Fibroblast of lung (primary cell): ENCODE data around the gene PLEKHA1. TPM values are rescaled to one million over a fixed set of nuclear protein-coding genes. Genes with fewer than 3 reads are reported as not detected.

Experiments
- DNase-seq, 2 donors: peaks; one replicate each; pipeline versions ENCODE4 v3.0.0 to v3.0.0-alpha.2; 2010; ENCODE audit warnings: low read depth in 2 of 2
- H2AFZ ChIP-seq: 2 replicates; pipeline ENCODE4 v1.5.1; 2012; ENCODE audit warnings: low read length, control low read depth, inconsistent platforms
- H3K27ac ChIP-seq: 2 replicates; pipeline ENCODE4 v1.5.1; 2011; ENCODE audit warnings: low read length, control low read depth; ENCODE audit not compliant: insufficient read depth
- H3K27me3 ChIP-seq: 2 replicates; pipeline ENCODE4 v1.5.1; 2011; ENCODE audit warnings: mild to moderate bottlenecking, low read length; ENCODE audit not compliant: control insufficient read depth, insufficient read depth
- H3K36me3 ChIP-seq: 2 replicates; pipeline ENCODE4 v1.5.1; 2011; ENCODE audit warnings: low read length; ENCODE audit not compliant: control insufficient read depth, insufficient read depth
- H3K4me1 ChIP-seq: 2 replicates; pipeline ENCODE4 v1.5.1; 2011; ENCODE audit warnings: low read length; ENCODE audit not compliant: control insufficient read depth, insufficient read depth; ENCODE audit errors: extremely low read depth
- H3K4me2 ChIP-seq: 2 replicates; pipeline ENCODE4 v1.5.1; 2011; ENCODE audit warnings: low read length, control low read depth; ENCODE audit not compliant: insufficient read depth; ENCODE audit errors: extremely low read depth
- H3K4me3 ChIP-seq, 4 experiments: fragments of 200-600 bp in 1 of 4; sonication (generic) in 1 of 4; replicated peaks in 1 of 4; 2 replicates each; pipeline ENCODE4 v1.5.1; 2011 to 2016; ENCODE audit warnings: low read length in 4 of 4, low read depth in 3 of 4, mild to moderate bottlenecking in 3 of 4, control low read depth in 2 of 4, inconsistent platforms in 1 of 4, mixed read lengths in 1 of 4; ENCODE audit not compliant: insufficient read depth in 1 of 4; ENCODE audit errors: control extremely low read depth in 1 of 4
- H3K79me2 ChIP-seq: 2 replicates; pipeline ENCODE4 v1.5.1; 2012; ENCODE audit warnings: mild to moderate bottlenecking, low read length, inconsistent platforms; ENCODE audit not compliant: control insufficient read depth, insufficient read depth
- H3K9ac ChIP-seq: 2 replicates; pipeline ENCODE4 v1.5.1; 2011; ENCODE audit warnings: mild to moderate bottlenecking, low read length, control low read depth; ENCODE audit not compliant: insufficient read depth
- H3K9me3 ChIP-seq: 2 replicates; pipeline ENCODE4 v1.5.1; 2012; ENCODE audit warnings: low read depth, low read length; ENCODE audit not compliant: control insufficient read depth, insufficient read depth
- H4K20me1 ChIP-seq: 2 replicates; pipeline ENCODE4 v1.5.1; 2011; ENCODE audit warnings: low read length; ENCODE audit not compliant: control insufficient read depth, insufficient read depth; ENCODE audit errors: extremely low read depth
- EZH2 ChIP-seq: IDR thresholded peaks from 2 replicates; pipeline ENCODE4 v1.5.1; 2012; ENCODE audit warnings: low read length, control low read depth, mild to moderate bottlenecking; ENCODE audit errors: missing control alignments
- polyA plus RNA-seq, 2 donors: library from polyadenylated mRNA; depleted of rRNA in 1 of 2; stranded (reverse) in 1 of 2; unstranded in 1 of 2; fragments of >200 nt; gene quantifications; 2 replicates each; pipeline ENCODE4 v1.2.1, GENCODE V29; 2011 to 2012; ENCODE audit warnings: missing spikeins in 1 of 2
- total RNA-seq: library from RNA; depleted of rRNA; stranded (reverse); fragments of >200 nt; gene quantifications from 2 replicates; pipeline ENCODE4 v1.2.1, GENCODE V29; 2014
- TF ChIP-seq, protein P1 (sequence below), 2 donors: IDR thresholded peaks in 1 of 2; conservative IDR thresholded peaks in 1 of 2; 1 replicate in 1 of 2; 2 replicates in 1 of 2; pipeline ENCODE4 v1.5.1; 2011 to 2012; ENCODE audit warnings: low read length in 2 of 2, control low read depth in 1 of 2, inconsistent platforms in 1 of 2, low read depth in 1 of 2, mild to moderate bottlenecking in 1 of 2

PLEKHA1 gene
- total and polyA plus RNA-seq, 2 donors (not counting 1 experiment from before 2014, with no cell fraction given), result 14.4 to 37.9 TPM

DNA sequence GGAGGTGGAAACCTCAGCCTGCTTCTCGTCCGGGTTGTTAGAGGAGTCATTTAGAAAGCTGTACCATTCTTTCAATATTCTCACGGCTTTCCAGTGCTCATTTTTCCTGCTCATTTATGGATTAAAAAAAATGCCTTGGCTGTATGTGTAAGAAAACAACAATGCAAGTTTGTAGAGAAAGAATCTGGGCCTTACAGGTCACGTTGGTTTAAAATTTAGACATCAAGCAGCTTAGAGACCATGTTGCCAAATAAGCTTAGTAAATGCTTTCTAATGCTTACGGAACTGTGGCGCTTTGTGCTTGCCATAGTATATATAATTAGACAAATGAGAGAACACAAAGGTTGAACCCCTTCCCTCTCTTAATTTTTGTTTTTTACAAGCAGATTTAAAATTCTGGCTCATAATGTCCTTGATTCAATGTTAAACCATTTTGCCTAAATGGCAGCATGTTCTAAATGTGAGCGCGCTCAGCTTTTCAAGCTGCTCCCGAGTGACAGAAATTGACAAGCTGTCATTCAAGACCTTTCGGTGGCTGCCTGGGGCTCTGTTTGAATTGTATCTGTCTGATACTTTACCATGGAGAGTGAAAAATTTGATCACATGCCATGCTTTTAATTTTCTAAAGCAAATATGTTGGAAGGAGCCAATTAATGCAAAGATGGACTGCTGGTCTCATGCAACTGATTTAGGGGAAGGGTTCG, 81.0 kb downstream of the PLEKHA1 start:
- no peaks in the 10 kb centered on the region for H3K79me2 ChIP-seq
- H4K20me1 ChIP-seq, result no peaks in the 10 kb centered on the region
- H3K36me3 ChIP-seq, result no peaks in the 10 kb centered on the region
- H3K9me3 ChIP-seq, result no peaks in the 10 kb centered on the region
- peaks cover 3% of the 10 kb centered on the region for H3K4me1 ChIP-seq
- H3K9ac ChIP-seq, result no peak overlapping the region
- peaks cover 3% of the 10 kb centered on the region for H3K27me3 ChIP-seq
- TF ChIP-seq EZH2, result no peak
- TF ChIP-seq, protein P1, sequence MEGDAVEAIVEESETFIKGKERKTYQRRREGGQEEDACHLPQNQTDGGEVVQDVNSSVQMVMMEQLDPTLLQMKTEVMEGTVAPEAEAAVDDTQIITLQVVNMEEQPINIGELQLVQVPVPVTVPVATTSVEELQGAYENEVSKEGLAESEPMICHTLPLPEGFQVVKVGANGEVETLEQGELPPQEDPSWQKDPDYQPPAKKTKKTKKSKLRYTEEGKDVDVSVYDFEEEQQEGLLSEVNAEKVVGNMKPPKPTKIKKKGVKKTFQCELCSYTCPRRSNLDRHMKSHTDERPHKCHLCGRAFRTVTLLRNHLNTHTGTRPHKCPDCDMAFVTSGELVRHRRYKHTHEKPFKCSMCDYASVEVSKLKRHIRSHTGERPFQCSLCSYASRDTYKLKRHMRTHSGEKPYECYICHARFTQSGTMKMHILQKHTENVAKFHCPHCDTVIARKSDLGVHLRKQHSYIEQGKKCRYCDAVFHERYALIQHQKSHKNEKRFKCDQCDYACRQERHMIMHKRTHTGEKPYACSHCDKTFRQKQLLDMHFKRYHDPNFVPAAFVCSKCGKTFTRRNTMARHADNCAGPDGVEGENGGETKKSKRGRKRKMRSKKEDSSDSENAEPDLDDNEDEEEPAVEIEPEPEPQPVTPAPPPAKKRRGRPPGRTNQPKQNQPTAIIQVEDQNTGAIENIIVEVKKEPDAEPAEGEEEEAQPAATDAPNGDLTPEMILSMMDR (conservative IDR thresholded peaks at IDR 0.05 in 1 of 2, IDR thresholded peaks at IDR 0.05 in 1 of 2; ENCODE audit: low read depth in 1 of 2, low read length in 2 of 2), result no peak
- H3K27ac ChIP-seq, result no peak overlapping the region
- H2AFZ ChIP-seq, result no peak overlapping the region
- no peak for DNase-seq
- H3K4me3 ChIP-seq, result no peak overlapping the region
- no peak overlapping the region for H3K4me2 ChIP-seq

DNA sequence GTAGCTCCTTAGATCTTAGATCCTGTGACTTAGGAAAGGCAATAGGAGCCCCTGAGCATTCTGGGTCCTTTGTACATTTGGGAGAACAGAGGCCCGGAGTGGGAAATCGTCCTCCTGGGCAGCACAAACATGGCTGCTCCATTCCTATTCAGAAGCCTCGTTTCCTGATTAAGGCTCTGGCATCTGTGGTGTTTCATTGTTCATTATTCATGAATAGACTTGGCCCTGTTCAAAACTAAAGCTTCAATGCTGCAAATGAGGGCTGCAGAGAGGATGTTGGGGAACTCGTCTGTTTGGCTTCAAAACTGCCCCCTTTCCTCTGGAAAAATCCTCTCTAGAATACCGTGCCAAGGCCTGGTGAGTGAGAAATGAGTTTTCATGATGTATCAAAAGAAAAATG, 83.4 kb downstream of the PLEKHA1 start:
- no peak overlapping the region for H3K4me2 ChIP-seq
- no peaks in the 10 kb centered on the region for H4K20me1 ChIP-seq
- peaks cover 3% of the 10 kb centered on the region for H3K4me1 ChIP-seq
- no peak for TF ChIP-seq EZH2
- TF ChIP-seq, protein P1 (conservative IDR thresholded peaks at IDR 0.05 in 1 of 2, IDR thresholded peaks at IDR 0.05 in 1 of 2; ENCODE audit: low read depth in 1 of 2, low read length in 2 of 2), result no peak
- no peaks in the 10 kb centered on the region for H3K36me3 ChIP-seq
- H3K9me3 ChIP-seq, result no peaks in the 10 kb centered on the region
- no peak overlapping the region for H3K4me3 ChIP-seq
- DNase-seq, result no peak
- peaks cover under 1% of the 10 kb centered on the region for H3K79me2 ChIP-seq
- no peak overlapping the region for H3K9ac ChIP-seq
- H3K27me3 ChIP-seq, result peaks cover 3% of the 10 kb centered on the region
- no peak overlapping the region for H3K27ac ChIP-seq
- H2AFZ ChIP-seq, result no peak overlapping the region

DNA sequence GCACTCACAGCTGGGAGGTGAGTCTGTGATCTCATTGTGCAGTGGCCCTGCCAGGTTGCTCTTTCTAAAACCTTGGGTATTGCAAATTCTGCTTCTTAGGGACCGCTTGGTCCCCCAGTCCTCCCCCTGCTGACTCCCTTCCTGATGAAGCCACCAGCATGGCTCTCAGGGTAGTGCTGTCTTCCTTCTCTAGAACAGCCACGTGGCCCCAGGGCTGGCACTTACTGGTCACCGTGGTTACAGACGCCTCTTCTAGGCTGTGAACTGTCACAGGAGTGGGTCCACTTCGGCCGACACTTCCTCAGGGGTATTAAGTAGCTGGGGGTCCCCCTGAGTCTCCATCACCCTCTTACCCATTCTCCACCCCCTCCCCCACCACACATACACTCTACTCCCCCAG, 84.2 kb downstream of the PLEKHA1 start:
- Histone ChIP-seq H3K9me3 (no peaks in the 10 kb centered on the region), H4K20me1 (no peaks in the 10 kb centered on the region), H3K4me1 (peaks cover 8% of the 10 kb centered on the region), H3K79me2 (peaks cover 7% of the 10 kb centered on the region), H2AFZ (no peak overlapping the region), H3K9ac (no peak overlapping the region), H3K4me3 (no peak overlapping the region), H3K36me3 (no peaks in the 10 kb centered on the region), H3K27me3 (peaks cover 3% of the 10 kb centered on the region), H3K27ac (no peak overlapping the region), H3K4me2 (no peak overlapping the region)
- DNase-seq, result no peak
- TF ChIP-seq, protein P1 (conservative IDR thresholded peaks at IDR 0.05 in 1 of 2, IDR thresholded peaks at IDR 0.05 in 1 of 2; ENCODE audit: low read depth in 1 of 2, low read length in 2 of 2), result no peak
- no peak for TF ChIP-seq EZH2
